ENCODE measurements around the gene TNS4.

GRCh38 chr17:40467281-40467867 lies 34.0 kb downstream of the TNS4 start:
- TF ChIP-seq NFIC (IDR thresholded peaks at IDR 0.05) (no peak), USF1 (IDR thresholded peaks at IDR 0.05) (no peak), RAD21 (IDR thresholded peaks at IDR 0.05; ENCODE audit: low read depth) (no peak), CREB1 (IDR thresholded peaks at IDR 0.05; ENCODE audit: low read depth) (no peak), ZBTB7A (IDR thresholded peaks at IDR 0.05; ENCODE audit: low read depth) (no peak), CEBPB (IDR thresholded peaks at IDR 0.05) (no peak), MAX (IDR thresholded peaks at IDR 0.05) (no peak), EP300 (IDR thresholded peaks at IDR 0.05; ENCODE audit: borderline replicate concordance) (no peak), TCF12 (IDR thresholded peaks at IDR 0.05; ENCODE audit: low read depth) (no peak), REST (IDR thresholded peaks at IDR 0.05; ENCODE audit: low read depth) (no peak), EGR1 (IDR thresholded peaks at IDR 0.05) (no peak), TAF1 (IDR thresholded peaks at IDR 0.05; ENCODE audit: low read depth) (no peak)
